GM19099 (cell line): ENCODE results near the gene NKAIN2.

Source experiments
- POLR2A ChIP-seq: IDR thresholded peaks from 3 replicates; pipeline ENCODE4 v1.6.1; 2011; ENCODE audit warnings: low read depth; ENCODE audit not compliant: insufficient read length; ENCODE audit errors: extremely low read depth

The NKAIN2 gene

DNA sequence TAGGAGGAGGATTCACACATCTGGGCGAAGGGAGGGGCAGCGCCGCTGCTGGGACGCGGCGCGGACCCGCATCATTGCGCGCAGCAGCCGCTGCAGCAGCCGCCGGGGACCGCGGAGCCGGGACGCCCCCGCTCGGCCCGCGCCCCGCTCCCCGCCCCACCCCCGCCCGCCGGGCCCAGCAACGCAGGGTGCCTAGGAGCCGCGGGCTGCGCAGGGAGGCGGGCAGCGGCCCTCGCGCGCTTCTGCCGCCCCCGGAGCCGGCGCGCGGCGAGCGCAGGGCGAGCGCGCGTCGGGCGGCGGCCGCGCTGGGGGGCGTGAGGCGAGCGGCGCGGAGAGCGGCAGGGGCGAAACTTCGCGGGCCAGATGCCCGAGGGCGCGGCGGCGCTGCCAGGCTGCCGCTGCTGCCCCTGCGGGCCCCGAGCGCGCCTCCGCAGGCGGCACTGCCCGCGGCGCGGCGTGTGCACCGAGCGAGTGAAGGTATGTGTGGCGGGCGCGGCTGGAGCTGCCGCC, at the start of gene NKAIN2:
Gene NKAIN2, plus strand, starts transcription at position 362 of the 510 bp plus-strand sequence.
- TF ChIP-seq POLR2A = no peak

- TF ChIP-seq POLR2A = no peak
Observed at GRCh38 chr6:123759472-123759871, 44.2 kb upstream of the NKAIN2 start.

DNA sequence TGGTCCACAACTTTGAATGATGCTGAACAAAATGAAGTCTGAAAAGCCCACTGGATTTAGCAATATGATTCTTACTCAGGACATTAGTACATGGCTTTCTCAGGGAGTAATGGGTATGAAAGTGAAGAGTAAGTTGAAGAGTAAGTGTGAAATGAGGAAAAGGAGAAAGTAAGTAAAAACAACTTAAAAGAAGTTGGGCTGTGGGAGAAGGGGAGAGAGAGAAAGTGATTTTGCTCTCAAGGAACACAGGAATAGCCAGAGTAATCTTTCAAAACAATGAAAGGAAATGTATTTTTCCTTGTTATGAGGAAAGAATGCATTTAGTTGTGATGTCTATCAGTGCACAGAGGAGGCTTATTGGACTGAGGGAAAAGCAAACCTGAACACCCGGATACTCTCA, 39.8 kb upstream of the NKAIN2 start:
- TF ChIP-seq POLR2A = no peak

GRCh38 chr6:123764722-123765121, 38.9 kb upstream of the NKAIN2 start:
- no peak for TF ChIP-seq POLR2A

DNA sequence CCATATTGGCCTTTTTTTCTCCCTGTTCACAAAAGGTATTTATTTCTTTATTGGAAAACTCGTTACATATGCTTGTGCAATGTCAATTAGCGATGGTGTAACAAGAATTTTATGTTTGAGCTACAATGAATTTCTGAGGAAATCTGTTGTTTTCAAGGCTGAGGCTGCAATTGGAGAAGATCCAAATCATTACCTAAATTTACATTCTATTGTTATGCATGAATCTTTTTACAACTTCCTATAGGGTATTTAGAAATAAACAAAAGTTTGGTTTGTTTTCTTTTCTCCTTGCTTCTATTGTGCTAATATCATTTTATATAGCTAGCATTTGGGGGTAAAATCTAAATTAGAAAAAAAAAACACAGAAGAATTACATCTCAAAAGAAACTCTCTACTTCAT, 34.7 kb upstream of the NKAIN2 start:
- no peak for TF ChIP-seq POLR2A

DNA sequence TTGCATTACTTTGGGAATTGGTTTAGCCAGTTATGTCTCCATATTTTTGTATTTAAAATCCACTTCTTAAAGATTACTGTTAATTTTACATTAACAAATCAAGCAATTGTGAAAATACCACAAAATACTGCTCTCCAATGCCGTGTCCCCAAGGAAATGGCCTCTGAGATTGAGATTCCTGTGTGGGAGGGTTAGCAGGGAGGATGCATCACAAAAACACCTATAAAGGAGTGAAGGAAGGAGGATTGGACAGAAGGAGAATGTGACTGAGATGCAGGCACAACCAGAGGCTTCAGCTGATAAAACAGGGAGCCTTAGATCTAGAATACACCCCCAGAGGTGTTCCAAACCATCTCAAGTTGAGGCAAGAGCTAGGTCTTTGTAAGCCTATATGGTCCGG, 34.2 kb upstream of the NKAIN2 start:
- TF ChIP-seq POLR2A = no peak

DNA sequence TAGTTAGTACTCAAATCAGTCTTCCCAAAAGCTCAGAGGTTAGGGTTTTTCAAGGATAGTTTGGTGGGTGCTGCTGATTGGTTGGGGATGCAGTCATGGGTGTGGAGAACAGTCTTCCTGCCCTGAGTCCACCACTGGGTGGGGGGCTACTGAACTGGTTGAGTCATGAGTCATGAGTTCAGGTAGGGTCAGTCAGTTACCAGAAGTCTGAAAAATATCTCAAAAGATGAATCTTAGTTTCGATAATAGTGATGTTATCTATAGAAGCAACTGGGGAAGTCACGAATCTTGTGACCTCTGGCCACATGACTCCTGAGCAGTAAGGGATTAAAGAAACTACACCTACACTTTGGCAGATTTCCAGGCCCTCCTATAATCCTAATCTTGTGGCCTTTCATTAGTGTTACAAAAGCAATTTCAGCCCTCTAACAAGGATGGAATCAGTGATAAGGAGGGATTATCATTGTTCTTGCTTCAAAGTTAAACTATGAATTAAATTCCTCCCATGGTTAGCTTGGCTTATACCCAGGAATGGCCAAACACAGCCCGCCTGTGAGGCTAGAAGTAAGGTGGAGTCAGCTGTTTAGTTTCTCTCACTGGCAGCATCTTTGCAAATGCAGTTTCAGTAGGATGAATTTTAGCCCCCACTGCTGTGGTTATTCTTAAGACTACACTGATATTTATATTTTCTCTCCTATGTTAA, 33.3 kb upstream of the NKAIN2 start:
- no peak for TF ChIP-seq POLR2A

DNA sequence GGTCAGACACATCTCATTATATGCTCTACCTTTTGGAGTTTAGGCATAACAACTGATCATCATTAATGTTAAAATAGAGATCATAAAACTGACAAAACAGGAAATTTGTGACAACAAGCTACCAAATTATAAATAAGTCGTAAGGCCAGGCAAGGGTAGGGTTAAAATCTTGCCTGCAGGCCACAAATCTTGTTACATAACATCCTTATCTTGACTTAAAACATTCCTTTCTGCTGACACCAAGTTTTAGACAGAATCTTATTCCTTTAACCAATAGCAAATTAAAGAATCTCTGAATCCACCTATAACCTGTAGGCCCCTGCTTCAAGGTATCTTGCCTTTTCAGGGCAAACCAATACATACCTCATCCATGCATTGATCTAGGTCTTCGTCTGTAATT, 32.5 kb upstream of the NKAIN2 start:
- no peak for TF ChIP-seq POLR2A

DNA sequence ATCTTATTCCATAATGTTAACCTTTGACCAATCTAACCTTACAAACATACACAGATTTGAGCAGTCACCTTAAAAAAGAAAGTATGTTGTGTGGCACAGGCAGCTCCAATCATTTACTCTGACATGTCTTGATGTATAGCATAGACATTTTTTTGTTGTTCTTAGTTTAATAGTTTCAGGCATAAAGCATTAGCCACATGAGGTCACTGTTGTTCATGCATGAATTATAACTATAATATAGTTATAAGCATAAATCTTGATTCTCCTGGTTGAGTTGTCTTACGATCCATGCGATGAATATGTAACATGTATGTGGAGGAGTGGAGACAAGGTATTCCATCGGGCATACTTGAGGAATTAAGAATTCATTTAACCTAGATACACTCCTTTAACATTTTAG, 26.1 kb upstream of the NKAIN2 start:
- no peak for TF ChIP-seq POLR2A

GRCh38 chr6:123780021-123780420, 23.6 kb upstream of the NKAIN2 start:
- TF ChIP-seq POLR2A = no peak

DNA sequence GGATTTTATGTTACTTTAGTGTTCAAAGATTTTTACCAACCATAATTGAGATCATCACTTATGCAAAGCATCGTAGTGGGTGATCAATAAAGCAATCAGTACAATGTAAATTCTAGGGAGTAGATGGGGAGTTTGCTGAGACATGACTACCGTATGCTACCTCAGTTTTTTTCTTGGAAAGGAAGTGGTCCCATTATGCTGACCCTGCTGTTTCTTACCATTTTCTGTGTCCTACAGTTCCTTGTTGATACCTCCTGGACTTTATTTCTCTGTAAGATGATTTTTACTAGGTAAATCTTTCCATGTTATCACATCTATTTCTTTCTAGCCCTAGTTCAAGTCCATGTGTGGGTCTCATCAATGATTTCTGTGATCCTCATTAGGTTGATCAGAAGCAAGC, 19.3 kb upstream of the NKAIN2 start:
- no peak for TF ChIP-seq POLR2A

GRCh38 chr6:123785039-123785438, 18.6 kb upstream of the NKAIN2 start:
- no peak for TF ChIP-seq POLR2A

GRCh38 chr6:123788319-123788718, 15.3 kb upstream of the NKAIN2 start:
- TF ChIP-seq POLR2A = no peak

GRCh38 chr6:123794190-123794589, 9.5 kb upstream of the NKAIN2 start:
- no peak for TF ChIP-seq POLR2A

DNA sequence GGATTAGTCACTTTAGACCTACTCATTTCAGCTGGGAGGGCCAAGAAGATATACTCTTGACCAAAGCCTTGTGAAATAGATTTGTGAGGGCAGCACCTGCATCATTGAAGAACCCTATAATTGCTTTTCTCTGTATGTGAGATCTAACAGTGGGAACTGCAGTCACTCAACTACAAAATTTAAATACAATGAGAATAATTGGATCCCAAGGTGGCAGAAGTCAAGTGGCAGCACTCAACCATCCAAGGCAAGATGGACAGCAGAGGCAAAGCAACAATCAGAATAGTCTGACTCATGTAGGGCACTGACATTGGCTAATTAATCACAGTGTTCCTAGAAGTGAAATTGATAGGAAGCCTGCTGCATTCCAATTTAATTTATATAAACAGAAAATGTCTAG, 8.9 kb upstream of the NKAIN2 start:
- TF ChIP-seq POLR2A = no peak

DNA sequence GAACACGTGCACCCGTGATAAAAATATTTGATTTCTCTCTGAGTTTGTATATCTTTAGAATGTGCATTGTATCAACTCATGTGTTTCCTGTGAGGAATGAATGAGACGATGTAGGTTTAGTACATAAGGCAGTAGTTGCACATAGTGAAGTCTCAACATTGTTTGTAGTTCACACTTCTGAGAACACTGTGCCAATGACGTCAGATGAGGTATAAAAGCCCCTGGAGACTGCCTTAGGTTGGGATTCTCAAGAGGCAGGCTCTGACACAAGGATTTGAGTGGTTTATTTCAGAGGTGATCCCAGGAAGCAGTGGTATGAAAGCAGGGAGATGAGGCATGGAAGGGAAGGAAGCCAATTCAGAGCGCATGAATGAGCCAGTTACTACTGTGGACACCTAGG, 2.6 kb upstream of the NKAIN2 start:
- TF ChIP-seq POLR2A = no peak

GRCh38 chr6:123802351-123802696, 1.3 kb upstream of the NKAIN2 start:
- TF ChIP-seq POLR2A = no peak

DNA sequence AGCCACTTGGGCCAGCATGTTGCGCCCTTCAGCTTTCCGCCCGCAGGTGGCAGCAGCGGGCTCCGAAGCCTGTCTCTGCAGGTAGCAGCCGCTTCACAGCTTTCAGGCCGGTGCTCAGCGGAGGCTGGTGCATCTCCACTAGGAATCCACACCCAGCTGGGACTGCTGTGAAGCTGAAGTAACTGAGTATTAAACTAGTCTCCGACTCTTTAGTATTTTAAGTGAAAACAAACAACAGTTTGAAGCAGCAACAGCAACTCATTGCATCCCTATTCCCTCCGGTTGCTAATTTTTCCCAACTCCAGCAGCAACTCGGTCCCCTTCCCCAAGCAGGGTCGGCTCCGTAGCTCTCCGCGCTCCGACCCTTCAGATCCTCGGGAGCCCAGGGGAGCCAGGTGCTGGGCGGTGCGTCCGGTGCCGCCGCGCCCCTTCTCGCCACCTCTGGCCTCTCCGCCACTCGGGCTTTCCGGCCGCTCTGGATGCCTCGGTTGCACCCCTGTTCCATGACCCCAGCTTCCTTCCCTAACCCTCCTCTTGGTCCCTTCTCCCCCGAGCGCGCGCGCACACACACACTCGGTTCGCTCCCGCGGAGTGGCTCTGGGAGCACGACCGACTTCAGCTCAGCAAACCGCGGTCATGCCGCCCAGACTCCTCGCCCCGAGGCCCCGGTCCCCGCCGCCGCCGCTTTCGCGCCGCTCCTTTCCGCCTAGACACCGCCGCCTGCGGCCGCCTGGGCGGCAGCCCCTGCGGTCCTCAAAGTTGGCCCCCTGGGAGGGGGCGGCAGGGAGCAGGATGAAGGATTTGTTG, 765 bp upstream of the NKAIN2 start:
- TF ChIP-seq POLR2A = no peak
